HG03196 (cell line): ENCODE measurements around the gene P2RY1.

Source experiments
- ATAC-seq: cut with Tn5 transposase; IDR thresholded peaks from one replicate; pipeline ENCODE4 v1.9.1; 2021; ENCODE audit not compliant: unreplicated experiment

The P2RY1 gene, protein sequence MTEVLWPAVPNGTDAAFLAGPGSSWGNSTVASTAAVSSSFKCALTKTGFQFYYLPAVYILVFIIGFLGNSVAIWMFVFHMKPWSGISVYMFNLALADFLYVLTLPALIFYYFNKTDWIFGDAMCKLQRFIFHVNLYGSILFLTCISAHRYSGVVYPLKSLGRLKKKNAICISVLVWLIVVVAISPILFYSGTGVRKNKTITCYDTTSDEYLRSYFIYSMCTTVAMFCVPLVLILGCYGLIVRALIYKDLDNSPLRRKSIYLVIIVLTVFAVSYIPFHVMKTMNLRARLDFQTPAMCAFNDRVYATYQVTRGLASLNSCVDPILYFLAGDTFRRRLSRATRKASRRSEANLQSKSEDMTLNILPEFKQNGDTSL

DNA sequence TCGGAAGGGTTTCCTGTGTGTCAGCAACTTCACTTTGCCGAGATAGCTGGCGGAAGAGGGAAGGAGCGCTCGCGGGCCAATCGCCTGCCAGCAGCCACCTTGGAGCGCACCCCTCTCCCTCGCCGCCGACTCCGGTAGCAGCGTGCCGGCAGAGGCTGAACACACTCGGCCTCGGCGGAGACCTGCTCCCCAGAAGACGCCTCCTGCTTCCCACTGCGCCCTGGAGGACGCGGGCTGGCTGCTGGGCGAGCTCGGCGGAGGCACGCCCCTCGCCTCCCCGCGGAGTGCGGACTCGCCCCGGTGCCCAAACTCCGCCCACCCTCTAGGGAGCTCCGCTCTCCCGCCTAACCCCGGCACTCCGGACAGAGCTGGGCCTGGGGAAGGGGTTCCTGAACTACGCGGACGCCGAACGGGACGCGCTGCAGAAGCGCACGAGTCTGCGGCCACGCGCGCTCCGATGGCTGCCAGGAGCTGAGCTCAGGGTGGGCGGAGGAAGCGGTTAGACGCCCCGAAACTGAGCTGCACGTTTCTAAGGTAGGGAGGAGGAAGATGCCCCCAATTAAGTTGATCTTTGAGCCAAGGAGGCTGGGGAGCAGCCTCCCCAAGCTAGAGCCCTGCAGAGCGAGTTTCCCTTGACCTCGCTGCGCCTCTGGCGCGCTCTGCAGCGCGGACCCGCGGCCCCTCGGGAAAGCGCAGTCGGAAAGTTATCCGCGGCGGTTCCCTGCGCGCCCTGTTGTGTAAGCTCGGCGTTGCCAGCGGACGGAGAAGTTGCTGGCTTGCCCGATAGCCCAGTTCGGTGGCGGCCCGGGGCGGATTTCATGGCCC, at the start of gene P2RY1:
P2RY1 (plus strand) TSS at position 356 of the 825 bp plus-strand sequence. CDS start 652 bp downstream, outside the sequence.
- ATAC-seq, result peak; percentile 87

DNA sequence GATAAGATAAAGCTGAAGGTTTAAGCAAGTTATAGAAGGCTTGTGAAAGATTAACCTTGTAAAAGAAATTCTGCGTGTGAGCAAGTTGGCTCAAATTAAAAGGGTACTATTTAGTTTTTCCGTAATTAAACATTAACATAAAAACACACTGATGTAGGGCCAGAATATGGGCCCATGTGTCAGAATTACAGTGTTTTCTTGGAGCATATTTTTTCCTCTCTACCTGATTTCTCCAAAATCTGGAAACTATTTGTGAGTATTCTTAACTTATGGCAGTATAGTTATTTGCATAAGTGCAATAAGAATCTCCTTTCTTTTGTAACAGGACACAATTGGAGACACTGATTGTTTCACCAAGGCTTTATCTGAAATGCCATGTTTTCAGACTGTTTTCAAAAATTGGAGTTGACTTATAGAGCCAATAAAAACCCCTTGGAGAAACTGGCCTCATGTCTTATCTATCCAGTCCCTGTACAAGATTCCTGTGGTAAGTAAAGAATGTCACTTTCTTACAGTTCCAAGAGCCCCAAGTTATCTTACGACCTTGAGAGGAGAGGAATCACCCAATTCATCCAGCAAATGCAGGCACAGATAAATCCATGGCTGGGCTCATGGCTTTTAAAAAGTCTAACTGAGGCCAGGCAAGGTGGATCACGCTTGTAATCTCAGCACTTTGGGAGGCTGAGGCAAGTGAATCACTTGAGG, 47.8 kb upstream of the P2RY1 start:
- no peak for ATAC-seq

DNA sequence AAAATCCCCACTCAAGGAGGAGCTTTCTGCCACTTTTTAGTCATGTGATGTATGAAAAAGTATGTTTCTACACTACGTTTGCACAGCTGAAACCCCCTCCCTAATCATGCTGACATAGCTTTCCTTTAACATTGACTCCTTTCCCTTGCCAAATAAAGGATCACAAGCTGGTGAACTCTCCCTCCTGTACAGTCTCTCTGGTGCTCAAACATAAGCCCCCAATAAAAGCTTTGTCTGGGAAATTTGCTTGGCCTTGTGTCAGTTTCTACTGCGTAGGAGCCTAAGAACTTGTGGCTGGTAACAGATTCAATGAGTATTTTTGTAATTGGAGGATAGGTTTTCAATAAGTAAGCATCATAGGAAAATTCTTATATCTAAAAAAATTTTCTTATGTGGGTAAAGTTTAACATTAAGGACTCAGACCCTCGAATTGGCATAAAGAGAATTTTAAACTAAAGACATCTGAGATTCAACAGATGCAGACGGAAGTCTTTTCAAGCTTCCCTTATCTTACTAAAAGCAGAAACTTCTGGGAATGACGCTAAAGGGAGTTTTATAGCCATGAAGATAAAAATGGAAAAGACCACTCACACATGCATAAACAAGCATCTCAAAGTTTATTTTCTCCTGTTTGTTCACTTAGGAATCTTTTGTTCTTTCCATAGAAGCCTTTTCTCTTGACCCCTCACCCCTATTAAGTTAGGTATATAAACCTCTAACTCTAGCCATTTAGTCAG, 44.1 kb upstream of the P2RY1 start:
- no peak for ATAC-seq

DNA sequence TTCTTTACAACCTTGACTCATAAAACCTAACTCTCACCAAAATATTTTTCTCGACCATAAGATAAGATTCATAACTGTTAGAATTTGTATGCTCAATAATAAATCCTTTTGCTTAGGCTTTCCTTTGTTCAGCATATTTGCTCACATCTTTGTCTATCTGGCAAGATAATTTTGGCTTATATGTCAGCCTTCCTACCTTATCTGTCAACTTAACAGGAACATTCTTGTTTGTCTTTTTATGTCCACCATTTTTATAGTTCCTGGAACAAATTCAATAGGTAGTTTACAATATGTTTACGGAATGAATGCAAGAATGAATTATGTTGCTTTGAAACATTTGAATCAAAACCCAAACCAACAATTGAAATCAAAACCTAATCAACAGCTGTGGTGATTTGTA, 41.0 kb upstream of the P2RY1 start:
- no peak for ATAC-seq

DNA sequence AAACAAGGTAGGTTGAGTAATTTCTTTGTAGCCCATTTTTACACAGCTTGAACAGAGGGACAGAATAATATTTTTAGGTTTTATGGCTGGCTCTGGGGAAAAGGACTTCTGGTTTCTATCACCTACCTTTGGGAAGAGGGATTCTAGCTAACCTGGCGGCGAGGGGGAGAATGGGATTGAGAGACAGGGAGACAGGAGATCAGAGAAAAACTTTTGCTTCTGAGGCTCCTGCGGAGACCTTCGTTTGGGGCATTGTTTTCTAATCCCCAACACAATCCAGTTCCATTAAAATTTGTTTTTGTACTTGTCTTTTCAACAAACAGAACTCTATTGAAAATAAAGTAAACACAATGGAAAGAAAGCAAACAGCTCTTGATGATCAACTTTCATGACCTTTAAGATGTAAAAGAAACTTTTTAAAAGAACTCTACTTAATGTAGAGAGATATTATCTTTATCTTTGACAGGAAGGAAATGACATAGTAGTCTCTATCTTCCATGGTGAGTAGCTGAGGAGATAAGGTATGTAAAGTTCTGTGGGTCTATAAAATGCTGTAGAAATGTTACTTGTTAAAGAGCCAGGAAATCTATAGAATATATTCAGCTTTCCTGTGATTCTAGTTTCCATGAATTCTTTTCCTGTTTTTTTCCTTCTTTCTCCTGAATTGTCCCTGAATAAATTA, 37.0 kb upstream of the P2RY1 start:
- no peak for ATAC-seq

DNA sequence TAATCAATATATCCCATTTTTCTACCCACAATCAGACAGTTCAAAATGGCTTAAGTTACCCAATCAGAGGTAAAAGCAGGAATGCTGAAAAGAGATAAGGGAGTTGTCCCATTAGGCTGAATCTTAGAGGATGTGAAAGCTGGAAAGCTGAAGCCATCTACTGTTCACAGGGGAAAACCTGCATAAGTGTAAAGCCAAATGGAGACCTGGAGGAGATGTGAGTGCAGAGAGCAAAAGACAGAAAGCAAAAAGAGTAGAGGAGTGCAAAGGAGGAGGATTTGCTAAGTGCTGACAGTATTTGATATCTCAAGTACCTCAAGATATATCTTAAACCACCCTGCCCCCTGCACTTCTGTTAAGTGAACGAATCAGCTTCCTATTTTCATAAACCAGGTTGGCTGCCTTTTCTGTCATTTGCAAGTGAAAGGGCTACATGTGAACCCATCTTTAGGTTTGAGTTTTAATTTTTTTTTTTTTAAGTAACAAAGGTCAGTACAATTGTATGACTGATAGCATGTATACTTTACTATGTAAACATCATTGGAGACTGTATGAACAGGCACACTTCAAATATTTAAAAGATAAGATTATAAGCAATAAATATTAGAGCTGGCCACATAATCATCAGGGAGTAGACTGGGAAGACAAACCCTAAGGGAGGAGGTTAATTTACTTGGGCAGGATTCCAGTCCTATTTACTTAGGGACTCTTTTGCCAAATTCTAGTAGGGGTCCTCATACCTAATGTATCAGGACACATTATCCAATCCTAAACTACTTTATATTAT, 22.8 kb upstream of the P2RY1 start:
- no peak for ATAC-seq

DNA sequence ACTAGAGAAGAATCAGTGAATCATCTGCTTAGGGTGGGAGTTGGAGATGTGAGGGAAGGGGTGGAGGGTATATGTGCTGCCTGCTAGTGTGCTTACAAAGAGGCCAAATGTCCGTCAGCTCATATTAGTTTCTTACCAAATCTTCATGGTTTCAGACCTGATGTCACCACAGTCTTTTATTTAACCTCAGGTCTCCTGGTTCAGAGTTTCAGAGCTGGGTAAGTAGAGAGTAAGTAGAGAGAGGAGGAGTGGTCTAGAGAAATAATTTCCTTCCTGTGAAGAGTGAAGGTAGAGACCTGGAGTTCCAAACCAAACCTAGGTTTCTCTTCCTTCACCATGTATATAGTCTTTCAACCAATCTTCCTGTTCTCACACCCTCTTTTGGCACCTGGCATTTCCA, 17.5 kb upstream of the P2RY1 start:
- ATAC-seq, result peak; percentile 61

DNA sequence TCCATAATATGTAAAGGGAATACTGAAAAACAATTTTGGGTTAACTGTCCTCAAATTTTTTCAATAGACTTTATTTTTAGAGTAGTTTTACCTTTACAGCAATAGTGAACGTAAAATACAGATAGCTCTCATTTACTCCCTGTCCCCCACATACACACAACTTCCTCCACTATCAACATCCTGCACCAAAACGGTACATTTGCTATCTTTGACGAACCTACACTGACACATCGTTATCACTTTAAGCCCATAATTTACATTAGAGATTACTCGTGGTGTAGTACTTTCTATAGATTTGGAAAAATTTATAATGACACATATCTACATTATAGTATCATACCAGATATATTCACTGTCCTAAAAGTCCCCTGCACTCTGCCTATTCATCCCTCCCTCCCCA, 16.9 kb upstream of the P2RY1 start:
- ATAC-seq, result no peak

DNA sequence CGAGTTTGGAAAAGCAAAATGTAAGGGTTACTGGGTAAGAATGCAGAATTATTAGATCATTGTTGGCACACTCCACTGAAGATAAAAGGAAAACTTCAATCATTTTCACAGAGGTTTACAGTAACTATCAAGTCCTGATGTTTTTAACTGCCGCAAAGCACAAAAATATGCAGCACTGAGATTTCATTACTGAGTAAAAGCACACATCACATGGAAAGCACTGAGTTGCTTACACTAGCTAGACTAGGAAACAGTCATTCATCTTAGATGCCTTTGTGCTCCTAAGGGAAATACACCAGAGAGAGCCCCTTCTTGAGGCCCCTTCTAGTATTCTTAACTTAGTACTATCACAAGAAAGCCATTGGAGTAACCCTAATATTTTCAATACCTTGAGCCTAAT, 11.8 kb upstream of the P2RY1 start:
- ATAC-seq, result no peak

DNA sequence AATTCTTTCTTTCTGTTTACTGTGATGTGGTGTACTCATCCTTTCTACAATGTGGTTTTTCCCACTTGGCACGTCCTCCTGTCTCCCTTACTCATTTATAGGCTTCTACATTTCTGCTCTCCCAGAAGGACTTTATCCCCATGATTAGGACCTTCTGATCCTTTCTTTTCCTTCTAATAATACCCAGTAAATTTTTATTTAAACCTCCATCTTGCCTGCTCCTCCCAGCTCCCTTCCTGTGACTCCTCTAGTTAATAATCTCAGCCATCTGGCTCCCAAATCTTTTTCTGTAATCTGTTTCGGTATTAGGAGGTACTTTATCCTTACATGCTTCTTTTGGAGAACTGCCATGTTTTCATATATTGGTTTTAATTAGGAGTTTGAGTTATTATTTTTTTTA, 11.2 kb upstream of the P2RY1 start:
- ATAC-seq, result no peak

DNA sequence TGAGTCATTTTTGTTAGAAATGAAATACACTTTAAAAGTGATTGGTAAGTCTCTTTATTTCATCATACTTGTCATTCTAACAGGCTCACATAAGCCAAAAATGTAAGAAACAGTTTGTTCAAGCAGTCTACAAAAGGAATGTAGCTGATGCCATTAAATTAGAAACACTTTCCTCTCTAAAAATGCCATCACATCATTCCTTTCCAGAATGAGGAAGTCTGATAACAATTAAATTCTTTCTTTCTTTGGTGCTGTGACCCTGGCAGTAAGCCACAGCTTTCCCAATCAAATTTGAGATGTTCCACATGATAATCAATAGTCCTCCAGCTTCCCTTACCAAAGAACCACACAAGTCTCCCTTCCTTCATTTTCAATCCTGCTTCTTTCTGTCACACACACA, 9.4 kb upstream of the P2RY1 start:
- no peak for ATAC-seq

DNA sequence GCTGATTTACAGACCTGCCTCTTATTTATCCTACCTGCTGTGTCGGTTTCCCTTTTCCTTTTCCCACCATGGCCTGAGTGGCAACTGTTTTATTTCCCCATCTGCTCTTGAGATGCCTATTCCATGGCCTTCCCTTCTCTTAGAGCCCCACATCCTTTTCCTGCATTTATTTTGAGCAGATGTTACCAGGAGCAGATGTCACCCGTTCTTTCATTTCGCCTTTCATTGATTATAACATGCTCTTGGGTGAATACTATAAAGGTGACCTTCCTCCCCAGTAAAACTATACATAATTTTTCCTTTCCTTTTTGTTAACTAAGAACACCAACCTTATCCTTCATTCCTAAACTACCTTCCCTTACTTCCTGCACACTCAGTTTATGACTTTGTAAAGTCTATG, 8.5 kb upstream of the P2RY1 start:
- no peak for ATAC-seq

DNA sequence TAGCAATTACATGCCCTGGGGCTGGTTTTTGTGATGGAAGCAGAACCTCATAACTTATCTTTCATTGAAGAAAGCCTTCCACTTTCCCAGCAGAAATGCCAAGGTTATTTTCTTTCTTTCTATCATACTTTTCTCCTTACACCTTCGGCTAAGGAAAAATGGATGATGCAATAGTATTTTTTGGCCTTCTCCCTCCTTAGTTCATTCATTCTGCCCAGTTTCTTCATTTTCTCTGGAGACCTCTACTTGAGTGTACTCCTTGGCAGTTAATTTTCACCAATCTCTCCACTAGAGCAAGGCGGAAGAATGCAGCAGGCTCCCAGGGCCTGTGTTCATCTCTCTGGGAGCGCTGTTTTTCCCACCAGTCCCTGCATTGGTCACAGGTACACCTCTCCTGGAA, 7.6 kb upstream of the P2RY1 start:
- no peak for ATAC-seq

DNA sequence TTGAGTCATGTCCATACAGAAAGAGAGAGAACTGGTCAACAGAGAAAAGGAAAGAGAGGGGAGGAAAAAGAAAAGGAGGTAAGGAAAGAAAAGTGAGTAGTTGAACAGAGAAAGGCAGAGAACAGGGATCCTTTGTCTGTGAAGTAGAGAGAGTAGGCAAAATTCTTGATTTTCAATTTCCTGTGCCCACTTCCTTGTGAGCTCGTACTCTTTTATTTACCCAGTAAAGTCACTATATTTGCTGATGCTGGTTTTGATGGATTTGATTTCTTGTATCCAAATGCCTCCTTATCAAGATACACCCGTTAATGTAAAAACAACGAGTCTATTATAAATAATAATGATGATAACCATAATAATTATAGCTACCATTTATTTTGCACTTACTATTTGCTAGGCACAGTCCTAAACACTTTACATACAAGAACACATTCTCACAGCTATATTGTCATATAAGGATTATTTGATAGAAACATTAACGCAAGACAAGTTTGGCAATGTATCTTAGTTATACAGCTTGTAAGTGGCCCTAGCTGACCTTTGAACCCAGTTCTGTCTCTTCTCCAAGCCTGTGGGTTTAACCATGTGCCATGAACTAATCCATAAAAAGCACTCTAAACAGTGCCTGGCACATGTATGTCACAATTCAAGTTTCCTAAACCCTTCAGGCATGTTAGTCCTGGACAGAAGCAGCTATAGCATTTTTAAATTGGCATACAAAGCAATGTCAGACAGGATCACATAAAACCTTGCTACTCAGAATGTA, 6.7 kb upstream of the P2RY1 start:
- ATAC-seq, result no peak

DNA sequence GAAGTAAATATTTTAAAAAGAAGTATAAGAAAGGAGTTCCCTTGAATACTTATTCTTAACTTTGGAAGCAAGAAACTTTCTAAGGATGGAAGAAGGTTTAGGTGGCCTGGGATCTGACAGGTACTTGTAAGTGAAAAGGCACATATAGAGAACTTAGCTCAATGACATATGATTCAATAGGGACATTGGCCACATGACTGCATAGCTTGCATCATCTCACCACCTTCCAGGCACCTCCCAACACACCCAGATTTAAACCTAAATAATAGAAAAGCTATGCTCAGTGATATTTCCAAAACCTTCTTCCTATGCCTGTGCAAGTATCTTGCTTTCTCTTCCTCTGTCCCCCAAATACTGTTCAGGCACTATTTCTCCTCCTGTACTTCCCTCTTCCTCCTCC, 4.7 kb upstream of the P2RY1 start:
- ATAC-seq, result no peak

DNA sequence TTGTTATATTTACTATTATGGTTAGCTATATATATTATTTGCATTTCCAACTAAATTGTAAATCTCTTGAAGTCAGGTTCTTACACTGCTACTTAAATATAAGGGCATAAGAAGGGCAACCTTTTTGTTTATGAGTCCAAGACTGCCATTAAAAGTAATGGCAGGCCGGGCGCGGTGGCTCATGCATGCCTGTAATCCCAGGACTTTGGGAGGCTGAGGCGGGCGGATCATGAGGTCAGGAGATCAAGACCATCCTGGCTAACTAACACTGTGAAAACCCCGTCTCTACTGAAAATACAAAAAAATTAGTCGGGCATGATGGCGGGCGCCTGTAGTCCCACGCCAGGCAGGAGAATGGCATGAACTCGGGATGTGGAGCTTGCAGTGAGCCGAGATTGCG, 2.9 kb upstream of the P2RY1 start:
- no peak for ATAC-seq

DNA sequence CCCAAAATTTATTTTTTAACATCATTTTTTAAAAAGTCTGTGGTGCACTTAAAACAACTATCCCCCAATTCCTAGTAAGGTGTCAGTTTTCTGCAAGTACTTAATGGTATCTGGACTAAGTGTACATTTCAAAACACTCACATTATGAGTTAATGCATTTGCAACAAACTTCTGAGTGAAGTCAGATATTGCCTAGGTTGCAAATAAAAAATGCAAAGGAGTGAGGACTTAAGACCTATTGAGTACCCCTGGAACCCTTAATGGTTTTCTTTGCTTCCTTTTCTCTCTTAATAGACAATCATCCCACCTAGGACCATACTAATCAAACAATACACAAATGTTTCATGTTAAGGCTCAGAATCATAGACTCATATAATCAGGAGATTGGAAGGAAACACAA, 1.8 kb upstream of the P2RY1 start:
- ATAC-seq, result no peak

DNA sequence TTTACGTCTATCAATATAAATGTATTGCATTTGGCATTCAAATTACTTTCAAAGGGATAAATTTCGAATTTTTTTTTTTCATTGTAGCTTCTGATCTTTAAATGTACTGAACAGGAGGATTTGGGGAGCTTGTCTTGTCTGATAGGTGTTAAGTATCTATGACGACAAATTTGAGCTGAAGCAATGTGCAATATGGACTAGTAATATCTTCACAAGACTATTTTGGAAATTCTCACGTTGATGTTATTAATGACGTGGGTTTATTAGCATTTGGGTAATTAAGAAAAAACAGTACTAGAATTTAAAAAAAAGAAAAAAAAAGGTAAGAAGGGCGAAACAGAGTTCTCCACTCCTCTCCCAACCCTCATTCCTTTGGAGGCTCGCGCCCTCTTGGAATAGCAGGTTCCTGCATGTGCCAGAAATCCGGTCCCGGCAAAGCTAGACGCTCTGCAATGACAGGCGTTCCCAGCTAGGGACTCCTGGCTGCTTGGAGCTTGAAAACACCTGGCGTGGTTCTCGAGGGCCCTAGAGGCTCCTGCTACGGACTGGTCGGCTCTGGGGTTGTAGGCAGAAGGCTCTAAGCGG, 648 bp upstream of the P2RY1 start:
- ATAC-seq, result no peak
